Measurements from ENCODE around the gene PDCL3. TPM values are rescaled to one million over a fixed set of nuclear protein-coding genes. Genes with fewer than 3 reads are reported as not detected.

Gene PDCL3
- 19.7 TPM for total RNA-seq

- peak; percentile 98 for DNase-seq (ENCODE audit: low spot score)
Measured at GRCh38 chr2:100562613-100563406, at the start of gene PDCL3. PDCL3 (plus strand) TSS chr2:100562993; CDS start chr2:100563068, 75 bp downstream.

GRCh38 chr2:100513650-100514049 lies 49.1 kb upstream of the PDCL3 start:
- no peak for DNase-seq (ENCODE audit: low spot score)

GRCh38 chr2:100517556-100517955 lies 45.2 kb upstream of the PDCL3 start:
- no peak for DNase-seq (ENCODE audit: low spot score)

GRCh38 chr2:100518801-100519200 lies 44.0 kb upstream of the PDCL3 start:
- no peak for DNase-seq (ENCODE audit: low spot score)

GRCh38 chr2:100520224-100520623 lies 42.6 kb upstream of the PDCL3 start:
- DNase-seq (ENCODE audit: low spot score) = peak; percentile 0

- DNase-seq (ENCODE audit: low spot score) = peak; percentile 72
Measured at GRCh38 chr2:100522430-100522829, 40.4 kb upstream of the PDCL3 start.

GRCh38 chr2:100524331-100524730 lies 38.5 kb upstream of the PDCL3 start:
- no peak for DNase-seq (ENCODE audit: low spot score)

GRCh38 chr2:100526868-100527267 lies 35.9 kb upstream of the PDCL3 start:
- DNase-seq (ENCODE audit: low spot score) = no peak

- no peak for DNase-seq (ENCODE audit: low spot score)
Measured at GRCh38 chr2:100527440-100528015, 35.3 kb upstream of the PDCL3 start.

- no peak for DNase-seq (ENCODE audit: low spot score)
Measured at GRCh38 chr2:100529176-100529575, 33.6 kb upstream of the PDCL3 start.

GRCh38 chr2:100529900-100530299 lies 32.9 kb upstream of the PDCL3 start:
- no peak for DNase-seq (ENCODE audit: low spot score)

GRCh38 chr2:100535855-100536254 lies 26.9 kb upstream of the PDCL3 start:
- DNase-seq (ENCODE audit: low spot score) = no peak

- no peak for DNase-seq (ENCODE audit: low spot score)
Measured at GRCh38 chr2:100537918-100538317, 24.9 kb upstream of the PDCL3 start.

- DNase-seq (ENCODE audit: low spot score) = no peak
Measured at GRCh38 chr2:100539221-100539620, 23.6 kb upstream of the PDCL3 start.

- no peak for DNase-seq (ENCODE audit: low spot score)
Measured at GRCh38 chr2:100541404-100541803, 21.4 kb upstream of the PDCL3 start.

- no peak for DNase-seq (ENCODE audit: low spot score)
Measured at GRCh38 chr2:100542418-100542817, 20.4 kb upstream of the PDCL3 start.

- DNase-seq (ENCODE audit: low spot score) = no peak
Measured at GRCh38 chr2:100544911-100545596, 17.7 kb upstream of the PDCL3 start.

GRCh38 chr2:100546469-100546868 lies 16.3 kb upstream of the PDCL3 start:
- no peak for DNase-seq (ENCODE audit: low spot score)

- DNase-seq (ENCODE audit: low spot score) = no peak
Measured at GRCh38 chr2:100548771-100549170, 14.0 kb upstream of the PDCL3 start.

- DNase-seq (ENCODE audit: low spot score) = no peak
Measured at GRCh38 chr2:100551303-100551702, 11.5 kb upstream of the PDCL3 start.

GRCh38 chr2:100554798-100555407 lies 7.9 kb upstream of the PDCL3 start:
- no peak for DNase-seq (ENCODE audit: low spot score)

- DNase-seq (ENCODE audit: low spot score) = no peak
Measured at GRCh38 chr2:100556746-100557145, 6.0 kb upstream of the PDCL3 start.

All from mucosa of gallbladder (tissue), 1 donor.